ENCODE measurements around the gene CTIF. TPM values are rescaled to one million over a fixed set of nuclear protein-coding genes. Genes with fewer than 3 reads are reported as not detected.

CTIF gene
- total RNA-seq, 1 donor from 2014 or later = 23.4 TPM

DNA sequence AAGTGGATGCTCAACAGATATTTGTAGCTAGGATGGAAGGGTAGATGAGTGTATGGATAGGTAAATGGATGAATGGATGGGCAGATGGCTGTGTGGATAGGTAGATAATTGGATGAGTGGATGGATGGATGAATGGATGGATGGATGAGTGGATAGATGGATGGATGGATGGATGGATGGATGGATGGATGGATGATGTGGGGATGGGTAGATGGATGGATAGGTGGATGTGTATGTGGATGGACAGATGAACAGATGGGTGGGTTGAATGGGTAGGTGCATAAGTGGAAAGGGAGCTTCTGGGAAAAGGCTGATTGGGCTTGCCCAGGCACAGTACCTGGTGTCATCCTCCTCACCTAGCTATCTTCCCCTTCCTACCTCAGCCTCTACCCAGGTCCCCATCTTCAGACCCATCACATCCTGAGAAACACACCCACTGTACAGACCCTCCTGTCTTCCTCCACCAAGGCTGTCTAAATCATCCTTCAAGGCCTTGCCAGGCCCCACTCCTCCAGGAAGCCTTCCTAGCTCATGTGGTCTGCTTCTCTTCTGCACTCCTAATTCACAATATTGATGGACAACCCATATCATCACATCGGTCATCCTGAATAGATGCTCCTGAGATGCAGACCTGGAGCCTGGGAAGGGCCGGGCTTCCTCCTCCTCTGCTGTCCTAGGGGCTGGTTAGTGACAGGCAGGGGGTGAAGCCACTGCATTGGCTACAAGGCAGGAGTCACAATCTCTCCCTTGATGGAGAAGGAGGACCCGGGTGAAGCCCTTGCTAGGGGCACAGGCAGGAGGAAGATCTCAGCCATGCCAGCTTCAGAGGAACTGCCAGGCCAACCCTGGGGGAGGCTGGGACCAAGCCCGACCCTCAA lies 362.6 kb downstream of the CTIF start:
- no peak for DNase-seq

DNA sequence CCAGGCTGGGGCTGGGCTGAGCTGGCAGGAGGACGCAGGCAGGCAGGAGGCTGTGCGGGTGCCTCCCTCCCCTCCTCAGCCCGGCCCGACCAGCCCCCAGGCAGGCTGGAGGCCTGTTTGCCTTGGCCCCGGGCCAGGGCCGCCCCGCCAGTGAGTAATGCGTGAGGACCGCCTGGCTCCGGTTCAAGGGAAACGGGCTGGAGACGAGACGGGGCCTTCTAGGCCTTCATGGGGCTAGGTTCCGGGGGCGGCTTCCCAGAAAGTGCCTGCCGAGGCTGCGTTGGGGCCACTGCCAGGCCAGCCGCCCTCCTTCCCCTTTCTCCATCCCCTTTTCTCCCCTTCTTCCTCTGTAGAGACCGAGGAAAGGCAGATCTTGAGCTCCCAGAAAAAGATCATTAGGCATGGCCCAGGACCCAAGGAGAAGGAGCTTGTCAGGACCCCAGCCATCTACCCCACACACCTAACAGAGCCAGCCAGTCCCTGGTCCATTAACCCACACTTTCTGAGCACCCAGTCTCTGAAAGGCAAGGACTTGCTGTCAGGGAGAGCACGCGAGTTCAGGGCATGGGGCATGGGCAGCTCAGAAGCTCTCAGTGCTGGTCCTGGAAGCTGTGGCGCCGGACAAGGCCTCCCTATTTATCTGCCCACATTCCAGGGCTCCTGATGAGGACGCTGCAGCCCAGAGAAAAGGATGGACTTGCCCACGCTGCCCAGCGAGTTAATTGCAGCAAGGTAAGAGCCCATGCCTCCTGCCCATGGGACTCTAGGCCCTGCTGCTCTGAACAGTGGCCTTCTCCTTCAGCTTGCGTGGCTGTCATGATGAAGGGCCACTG lies 363.4 kb downstream of the CTIF start:
- peak; percentile 94 for DNase-seq

DNA sequence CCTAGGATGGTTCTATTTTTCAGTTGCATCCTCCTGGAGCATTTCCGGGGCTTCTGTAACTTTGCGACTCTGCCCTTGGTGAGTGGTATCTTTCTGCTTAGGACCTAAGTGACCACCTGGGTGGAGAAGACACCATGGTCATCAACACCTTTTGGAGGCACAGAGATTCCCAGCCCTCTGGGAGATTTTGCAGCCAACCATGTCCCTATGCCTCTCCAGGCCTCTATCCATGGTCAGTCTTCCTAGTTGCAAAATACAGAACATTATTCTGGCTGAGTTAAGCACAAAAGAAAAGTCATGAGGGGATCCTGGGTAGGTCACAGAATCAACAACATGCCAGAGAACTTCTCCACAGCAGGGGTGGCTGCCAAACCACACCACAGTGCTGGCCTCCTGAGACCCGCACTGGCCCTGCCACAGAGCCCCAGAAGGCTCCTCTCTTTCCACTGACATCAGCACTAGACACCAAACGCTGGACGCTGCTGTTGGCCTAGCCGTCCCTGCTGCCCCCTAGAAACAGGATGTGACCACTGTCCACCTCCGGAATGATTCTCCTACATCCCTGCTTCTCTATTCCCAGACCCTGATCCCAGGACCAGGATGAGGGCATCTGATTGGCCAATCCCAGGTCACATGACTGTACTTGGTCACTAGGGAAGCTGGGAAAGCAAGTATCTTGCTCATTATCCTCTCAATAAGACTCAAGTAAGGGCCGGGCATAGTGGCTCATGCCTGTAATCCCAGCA lies 364.2 kb downstream of the CTIF start:
- no peak for DNase-seq

DNA sequence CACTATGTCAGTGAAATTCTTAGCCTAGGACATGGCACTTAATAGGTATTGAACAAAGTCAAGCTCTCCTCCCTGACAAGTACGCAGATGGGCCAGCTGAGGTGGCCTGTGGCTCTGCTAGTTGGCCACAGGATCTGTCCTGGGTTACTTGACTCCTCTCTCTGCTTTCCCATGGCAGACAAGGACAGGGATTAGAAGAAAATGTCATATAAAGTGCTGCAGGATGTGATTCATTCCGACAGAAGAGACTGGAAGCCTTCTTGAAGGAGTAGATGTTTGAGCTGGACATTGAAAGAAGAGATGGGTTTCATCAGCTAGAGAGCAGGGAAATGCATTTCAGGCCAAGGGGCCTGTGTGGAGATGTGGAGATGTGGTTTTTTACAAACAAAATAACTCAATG lies 365.3 kb downstream of the CTIF start:
- no peak for DNase-seq

DNA sequence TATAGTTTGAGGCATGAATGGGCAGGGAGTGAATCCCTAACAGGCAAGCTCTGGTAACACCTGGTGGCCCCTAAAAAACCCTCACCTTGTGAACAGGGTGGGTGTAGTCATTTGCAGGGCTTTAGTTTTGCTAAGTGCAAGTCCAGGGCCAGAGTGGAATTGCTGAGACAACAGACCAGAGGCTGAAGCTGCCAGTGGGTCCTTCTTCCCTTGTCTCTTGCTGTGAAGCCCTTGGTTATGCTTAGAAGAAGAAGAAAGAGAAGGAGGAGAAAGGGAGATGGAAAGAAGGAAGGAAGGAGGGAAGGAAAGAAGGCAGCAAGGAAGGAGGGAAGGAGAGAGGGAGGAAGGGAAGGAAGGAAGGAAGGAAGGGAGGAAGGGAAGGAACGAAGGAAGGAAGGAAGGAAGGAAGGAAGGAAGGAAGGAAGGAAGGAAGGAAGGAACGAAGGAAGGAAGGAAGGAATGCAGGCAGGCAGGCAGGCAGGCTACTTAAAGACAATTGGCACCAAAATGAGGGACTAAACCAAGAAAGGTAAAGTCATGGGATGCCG lies 366.1 kb downstream of the CTIF start:
- no peak for DNase-seq

DNA sequence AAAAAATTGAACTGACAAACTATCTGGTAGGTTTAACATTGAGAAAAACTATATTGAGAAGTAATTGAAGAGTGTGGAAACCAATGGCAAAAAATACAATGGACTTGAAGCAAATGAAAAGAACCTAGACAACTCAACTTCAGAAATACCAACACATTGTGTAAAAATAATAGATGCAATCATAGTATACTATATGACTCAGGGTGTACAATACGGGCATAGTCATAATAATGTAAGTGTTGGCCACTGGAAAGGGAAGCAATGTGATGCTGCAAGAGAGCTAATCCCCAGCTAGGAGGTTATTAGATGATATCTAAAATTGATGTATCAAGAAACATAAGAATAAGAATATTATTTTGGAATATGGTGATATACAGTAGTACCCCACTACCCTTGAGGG lies 366.7 kb downstream of the CTIF start:
- DNase-seq = no peak

DNA sequence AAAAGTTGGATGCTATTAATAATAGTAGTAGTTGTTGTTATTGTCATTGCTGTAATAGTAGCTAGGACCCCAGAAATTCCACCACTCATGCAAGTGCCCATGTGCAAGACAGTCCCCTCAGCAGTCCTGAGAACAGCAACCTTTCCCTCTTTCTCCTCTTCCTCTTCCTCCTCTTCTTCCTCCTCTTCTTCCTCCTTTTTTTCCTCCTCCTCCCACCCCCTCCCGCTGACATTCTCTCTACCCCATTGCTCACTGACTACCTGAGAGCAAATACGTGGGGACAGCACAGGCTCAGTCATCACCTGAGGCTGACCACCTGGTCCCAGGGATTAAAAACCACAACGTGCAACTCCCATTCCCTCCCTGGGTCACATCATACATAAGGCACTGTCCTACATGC lies 370.1 kb downstream of the CTIF start:
- no peak for DNase-seq

DNA sequence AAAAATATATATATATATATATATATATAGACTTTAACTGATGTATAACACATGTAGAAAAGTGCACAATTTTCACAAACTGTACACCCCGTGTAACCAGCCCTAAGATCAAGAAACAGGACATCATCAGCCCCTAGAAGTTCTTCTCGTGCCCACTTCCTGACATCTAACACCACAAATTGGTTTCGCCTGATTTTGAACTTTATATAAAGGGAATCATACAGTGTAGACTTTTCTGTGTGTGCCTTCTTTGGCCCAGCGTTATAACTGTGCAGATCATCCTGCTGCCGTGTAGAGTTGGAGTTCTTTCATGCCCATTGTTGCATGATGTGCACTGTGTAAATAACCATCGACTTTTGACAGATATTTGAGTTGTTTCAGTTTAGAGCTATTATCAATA lies 370.9 kb downstream of the CTIF start:
- no peak for DNase-seq

DNA sequence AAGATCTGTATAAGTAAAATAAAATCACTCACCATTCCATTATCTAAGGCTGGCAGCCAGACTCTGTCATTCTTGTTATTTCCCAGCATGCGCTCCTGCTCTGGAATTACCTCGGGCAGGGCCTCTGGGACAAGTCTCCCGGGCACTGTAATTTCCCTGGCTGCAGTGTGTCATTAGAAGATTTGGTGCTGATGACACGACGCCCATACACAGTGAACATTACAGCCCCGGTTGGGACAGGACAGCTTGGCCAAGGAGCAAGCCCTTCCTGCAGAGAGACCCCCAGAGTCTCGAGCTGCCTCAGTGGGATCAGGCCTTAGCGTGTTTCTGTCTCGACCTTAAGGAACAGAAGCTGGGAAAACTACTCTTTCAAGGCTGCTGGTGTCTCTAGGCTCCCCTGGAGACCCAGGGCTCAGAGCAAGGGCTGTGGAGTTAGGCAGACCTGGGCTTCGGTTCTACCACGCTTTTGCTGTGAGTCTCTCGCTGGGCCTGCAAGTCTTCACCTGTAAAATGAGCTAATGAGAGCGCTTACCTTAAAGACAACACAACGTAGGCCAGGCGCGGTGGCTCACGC lies 372.2 kb downstream of the CTIF start:
- no peak for DNase-seq

Small RNA genes lying within 50 kb of the gene (small RNA-seq; reads per million reads assigned to genes)
- gene MIR4743 (ENCODE audit: low replicate concordance) = 0.06 reads per million

Other genes with a start within 250 kb of the CTIF start
- gene ZBTB7C, start 129.6 kb upstream of the CTIF start, total RNA-seq = 17.8 TPM

Measured in tongue (tissue), 3 donors.